T-helper 1 cell (primary cell): ENCODE results near the gene TMEM184C.

Experiments used
- DNase-seq, 5 donors: peaks; one replicate each; pipeline ENCODE4 v3.0.0-alpha.2; 2012 to 2020

The TMEM184C gene

DNA sequence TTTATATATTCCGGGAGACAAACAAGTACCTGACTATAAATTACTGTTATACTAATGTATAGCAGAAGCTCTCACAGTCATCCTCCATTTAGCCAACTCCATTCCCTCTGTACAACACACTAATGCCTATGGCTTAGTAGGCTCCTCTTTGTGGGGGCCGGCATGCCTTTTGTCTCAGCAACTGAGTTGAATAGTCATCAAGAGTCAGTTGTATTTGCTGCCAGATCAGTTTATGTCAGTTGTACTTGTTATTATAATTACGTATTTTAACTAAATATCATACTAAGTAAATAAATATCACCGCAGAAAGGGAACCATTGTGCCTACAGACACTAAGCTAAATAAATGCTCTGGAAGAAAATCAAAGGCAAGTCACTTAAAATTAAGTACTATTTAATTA is 56.9 kb downstream of the TMEM184C start:
- no peak for DNase-seq

DNA sequence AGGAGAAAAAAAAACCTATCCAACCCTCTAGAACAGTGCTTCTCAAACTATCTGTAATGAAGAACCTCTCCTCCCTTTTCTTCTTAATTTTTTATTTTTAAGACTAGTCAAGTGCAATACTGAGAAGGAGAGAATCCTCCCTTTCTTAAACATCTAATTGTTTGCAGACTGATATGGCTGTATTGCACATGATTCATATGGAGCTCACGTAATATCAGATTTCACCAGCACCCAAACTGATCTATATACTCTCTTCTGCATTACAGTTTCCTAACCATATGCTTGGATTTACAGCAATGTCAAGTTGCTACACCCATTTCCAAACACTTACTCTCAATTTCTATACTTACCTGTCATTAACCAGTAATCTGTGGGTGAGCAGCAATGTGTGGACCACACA is 57.3 kb downstream of the TMEM184C start:
- no peak for DNase-seq

DNA sequence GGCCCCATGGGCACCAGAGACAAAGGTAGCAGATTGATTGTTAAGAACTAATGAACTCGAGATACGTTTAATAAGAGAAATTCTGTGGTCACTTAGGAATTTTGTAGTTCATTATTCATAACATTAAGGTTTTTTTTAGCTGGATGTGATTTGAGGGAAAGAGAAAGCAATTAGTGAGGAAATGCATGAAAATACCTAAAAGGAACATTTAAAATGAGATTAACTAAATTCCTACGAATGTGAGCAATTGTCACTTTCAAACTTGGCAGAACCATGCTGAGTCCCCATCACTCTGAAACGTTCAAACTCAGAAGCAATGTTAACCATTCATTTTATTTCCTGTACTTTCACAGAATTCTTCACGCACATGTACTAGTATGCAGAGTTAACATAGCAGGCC is 60.9 kb downstream of the TMEM184C start:
- no peak for DNase-seq

DNA sequence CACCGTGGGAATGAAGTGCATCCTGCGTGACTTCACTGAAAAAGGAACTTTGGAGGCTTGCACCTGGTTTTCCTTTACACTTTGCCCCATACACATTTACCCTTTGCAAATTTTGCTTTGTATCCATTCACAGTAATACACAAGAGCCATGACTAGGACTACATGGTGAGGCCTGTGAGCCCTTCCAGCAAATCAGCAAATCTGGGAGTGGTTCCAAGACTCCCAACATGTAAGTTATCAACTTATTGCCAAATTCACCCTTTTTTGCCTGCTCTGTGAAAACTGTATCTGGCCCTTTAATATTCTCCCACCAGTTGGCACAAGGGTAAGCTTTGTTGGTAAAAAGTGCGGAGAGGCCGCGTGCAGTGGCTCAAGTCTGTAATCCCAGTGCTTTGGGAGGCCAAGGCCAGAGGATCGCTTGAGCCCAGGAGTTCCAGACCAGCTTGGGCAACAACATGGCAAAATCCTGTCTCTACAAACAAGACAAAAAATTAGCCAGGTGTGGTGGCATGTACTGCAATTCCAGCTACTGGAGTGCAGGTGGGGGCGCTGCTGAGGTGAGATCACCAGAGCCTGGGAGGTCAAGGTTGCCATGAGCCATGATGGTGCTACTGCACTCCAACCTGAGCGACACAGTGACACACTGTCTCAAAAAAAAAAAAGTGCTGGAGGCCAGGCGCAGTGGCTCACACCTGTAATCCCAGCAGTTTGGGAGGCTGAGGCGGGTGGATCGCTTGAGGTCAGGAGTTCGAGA is 61.8 kb downstream of the TMEM184C start:
- no peak for DNase-seq

DNA sequence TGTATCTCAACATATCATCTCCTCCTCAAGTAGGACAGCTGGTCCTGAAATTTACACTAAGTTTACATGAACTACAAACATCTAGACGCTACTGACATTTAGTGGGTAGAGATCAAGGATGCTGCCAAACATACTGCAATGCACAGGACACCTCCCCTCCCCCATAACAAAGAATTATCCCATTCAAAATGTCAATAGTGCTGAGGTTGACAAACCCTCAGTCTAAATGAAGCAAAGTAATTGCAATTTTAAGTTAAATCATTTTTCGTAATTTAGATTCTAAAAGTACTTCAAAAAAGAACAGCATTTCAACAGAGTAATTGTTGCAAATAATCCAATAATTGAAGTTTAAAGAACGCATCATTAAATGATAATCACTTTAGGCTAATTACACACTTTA is 65.6 kb downstream of the TMEM184C start:
- no peak for DNase-seq

DNA sequence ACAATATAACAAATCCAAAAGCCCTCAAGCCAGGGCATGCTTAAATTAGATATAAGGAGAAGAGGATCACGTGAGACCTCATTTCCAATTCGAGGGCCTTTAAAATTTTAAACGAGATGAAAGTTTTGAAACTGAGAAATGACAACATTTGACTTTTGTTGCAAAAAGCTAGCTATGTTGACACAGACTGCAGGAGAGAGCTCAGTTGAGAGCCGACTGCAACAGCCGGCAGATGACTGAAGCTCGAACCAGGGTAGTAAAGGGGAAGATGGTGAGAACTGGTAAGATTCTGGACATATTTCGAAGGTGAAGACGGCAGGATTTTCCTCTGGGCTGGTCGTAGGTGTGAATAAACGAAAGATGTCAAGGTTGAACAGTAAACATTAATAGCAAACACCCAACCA is 66.0 kb downstream of the TMEM184C start:
- DNase-seq: peak in 1 of 5 donors; percentile 13

DNA sequence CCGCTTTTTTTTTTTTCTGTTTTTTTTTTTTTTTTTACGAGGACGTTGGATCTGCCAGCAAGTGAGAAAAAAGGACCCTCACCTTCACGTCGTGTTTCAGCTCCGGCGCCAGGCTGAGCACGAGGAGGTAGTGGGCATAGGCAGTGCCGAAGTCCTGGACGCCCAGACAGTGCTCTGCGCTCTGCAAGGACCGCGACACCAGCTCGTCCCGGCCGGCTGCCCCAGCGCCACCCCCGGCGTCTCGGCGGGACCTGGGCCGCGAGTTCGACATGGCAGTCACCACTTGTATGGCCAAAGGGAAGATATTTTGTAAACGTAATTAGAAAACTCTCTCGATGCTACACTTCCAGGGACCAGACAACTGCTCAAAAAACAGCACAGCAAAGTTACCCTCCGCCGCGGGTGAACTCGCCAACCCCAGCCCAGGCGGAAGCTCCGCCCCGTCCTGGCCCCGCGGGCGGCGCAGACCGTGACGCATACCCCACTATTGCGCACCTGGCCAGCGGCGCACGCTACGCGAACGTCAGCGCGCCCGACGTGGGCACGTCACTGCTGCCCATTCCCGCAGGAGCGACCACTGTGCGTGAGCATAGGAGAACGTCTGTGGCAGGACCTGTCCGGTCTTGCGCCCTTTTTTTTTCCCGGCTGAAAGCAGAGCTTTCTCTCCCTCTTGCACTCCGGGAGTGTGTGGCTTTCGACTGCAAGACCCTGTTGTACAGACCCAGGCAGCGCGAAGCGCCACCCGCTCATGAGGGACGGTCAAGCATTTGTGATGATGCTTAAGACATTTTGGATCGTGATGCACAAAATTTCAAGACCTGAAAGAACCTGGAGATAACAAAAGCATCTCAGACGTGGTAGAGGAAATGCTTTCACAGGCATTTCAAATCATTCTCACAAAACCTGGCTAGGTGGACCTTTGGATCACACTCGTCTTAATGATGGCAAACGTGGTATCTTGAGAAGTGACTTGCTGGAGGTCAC is 66.8 kb downstream of the TMEM184C start, which contains the start of gene PRMT9:
Gene PRMT9 (minus strand): TSS at position 447 of the 984 bp plus-strand sequence. CDS start 176 bp downstream, at position 271.
- peak; percentile 70 to 91 (median 77) for DNase-seq

DNA sequence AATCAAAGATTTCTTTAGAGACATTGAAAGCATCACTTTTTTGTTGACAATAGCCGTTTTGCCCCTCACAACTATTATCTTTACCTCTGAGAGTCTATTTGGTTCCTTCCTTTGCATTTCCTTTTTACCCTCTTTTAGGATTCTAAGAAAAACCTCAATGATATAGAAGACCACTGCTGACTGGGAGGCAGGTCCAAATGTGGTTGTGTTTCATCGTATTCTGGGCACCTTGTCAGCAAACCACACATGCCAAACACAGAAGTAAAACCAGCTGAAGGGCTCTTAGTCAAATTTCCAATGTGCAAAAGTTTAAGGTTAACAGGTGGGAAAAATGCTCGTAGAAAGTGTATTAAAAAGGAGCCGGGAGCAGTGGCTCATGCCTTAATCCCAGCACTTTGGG is 71.9 kb downstream of the TMEM184C start:
- DNase-seq: peak in 1 of 5 donors; percentile 65

DNA sequence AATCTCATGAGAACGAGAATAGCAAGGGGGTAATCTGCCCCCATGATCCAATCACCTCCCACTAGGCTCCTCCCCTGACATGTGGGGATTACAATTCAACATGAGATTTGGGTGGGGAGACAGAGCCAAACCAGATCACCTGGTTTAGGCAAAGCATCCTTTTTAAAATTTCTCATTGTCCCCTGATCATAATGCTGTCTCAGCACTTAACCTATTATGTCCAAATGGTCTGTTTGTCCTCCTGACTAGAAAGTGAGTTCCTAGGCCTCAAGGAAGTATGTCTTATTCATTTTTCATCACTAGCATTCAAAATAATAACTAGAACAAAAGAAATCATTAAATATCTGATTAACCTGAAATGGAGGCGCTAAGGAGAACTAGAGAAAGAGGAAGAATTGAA is 74.6 kb downstream of the TMEM184C start:
- no peak for DNase-seq

DNA sequence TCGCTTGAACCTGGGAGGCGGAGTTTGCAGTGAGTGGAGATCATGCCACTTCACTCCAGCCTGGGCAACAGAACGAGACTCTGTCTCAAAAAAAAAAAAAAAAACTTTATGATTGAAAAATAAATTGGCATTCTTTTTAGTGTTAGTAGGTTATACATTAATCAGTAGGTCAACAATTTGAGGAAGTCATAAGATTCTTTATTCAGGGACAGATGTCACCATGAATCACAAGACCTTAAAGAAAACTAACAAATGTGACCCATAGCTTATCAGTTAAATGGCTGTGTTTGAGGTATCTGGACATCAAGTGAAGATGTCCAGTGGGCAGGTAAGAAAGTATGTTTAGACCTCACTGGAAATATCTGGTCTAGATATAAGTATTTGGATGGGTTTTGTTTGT is 76.0 kb downstream of the TMEM184C start:
- DNase-seq: no peak

DNA sequence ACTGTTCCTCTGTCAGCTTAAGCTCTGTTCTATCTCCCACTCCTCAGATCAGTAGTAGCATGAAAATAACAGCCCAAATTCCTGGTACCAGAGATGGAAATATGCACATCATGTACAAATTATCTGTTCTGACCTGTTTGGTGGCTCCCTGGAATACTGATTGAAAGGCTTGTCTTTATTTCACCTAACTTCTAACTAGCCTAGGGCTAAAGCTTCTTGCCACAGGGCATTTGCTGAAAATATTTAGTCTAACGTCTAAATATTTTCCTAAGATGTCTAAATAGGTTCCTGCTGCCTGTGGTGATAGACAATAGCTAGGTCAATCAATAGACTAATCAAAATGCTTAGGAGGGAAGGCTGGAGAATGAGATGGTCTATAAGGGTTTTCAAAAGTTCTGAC is 79.7 kb downstream of the TMEM184C start:
- DNase-seq: no peak

DNA sequence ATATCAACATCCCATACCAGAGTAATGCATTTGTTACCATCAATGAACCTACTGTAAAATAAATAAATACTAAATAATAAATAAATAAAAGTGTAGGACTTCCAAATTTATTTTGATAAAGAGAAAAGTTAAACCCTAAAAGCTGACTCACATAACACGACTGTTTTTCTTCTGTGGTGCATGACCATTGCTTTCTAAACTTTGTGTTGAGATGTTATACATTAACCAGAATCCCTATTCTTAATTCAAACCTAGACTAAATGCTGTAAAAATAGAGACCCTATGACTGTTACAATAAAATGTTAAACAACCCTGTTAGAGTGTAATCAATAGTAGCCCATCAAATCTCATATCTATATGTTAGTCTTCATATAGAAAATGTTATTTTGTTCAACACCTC is 87.6 kb downstream of the TMEM184C start:
- DNase-seq: no peak

DNA sequence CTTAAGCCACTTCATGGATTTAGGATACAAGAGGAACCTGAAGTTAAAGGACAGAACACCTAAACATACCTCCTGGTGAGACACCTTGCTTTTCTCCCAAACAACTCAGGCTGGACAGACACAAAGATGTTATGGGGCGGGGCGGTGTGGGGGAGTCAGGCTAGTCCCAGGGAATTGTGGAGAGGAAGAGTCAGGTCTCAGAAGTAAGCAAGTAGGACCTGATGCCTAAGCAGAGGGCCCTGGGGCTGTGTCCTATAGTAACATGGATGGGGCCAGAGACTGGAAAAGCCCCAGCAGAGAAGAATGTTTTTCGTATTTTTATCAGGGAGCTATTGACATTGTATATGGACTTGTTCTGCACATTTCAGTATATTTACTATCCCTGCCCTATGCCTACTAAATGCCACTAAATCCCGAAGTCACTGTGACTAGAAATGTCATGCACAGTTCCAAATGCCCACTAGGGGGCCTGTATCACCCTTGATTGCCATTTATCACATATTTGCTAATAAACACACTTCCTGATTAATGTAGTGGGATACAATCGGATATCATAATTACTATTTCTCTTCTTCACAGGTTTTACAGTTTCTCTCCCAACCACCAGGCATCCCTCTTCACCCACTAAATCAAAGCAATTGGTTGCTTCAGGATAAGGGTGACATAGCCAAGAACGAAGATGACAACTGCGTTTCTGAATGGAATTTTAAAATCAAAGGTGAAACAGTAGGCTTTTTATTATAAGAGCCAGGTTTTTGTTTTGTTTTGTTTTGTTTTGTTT is 90.9 kb downstream of the TMEM184C start:
- peak in 4 of 5 donors; percentile 15 to 35 (median 33) for DNase-seq

DNA sequence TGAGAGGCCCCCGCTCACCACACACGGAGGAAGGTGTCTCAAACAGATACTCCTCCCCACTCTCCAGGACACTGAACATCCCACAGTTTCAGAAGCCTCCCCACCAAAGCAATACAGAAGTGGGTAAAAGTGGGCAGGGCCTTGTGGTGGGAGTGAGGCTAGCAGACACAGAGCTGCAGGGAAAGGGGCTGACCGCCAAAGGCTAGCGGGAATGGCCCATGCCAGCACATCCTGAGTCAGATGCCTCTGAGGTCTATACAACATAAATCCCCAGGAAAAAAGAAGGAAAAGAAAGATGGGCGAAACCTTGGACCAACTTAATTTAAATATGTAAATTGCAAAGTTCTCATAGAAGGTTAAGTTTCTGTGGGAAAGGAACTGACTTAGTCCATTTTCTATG is 92.8 kb downstream of the TMEM184C start:
- DNase-seq: no peak

DNA sequence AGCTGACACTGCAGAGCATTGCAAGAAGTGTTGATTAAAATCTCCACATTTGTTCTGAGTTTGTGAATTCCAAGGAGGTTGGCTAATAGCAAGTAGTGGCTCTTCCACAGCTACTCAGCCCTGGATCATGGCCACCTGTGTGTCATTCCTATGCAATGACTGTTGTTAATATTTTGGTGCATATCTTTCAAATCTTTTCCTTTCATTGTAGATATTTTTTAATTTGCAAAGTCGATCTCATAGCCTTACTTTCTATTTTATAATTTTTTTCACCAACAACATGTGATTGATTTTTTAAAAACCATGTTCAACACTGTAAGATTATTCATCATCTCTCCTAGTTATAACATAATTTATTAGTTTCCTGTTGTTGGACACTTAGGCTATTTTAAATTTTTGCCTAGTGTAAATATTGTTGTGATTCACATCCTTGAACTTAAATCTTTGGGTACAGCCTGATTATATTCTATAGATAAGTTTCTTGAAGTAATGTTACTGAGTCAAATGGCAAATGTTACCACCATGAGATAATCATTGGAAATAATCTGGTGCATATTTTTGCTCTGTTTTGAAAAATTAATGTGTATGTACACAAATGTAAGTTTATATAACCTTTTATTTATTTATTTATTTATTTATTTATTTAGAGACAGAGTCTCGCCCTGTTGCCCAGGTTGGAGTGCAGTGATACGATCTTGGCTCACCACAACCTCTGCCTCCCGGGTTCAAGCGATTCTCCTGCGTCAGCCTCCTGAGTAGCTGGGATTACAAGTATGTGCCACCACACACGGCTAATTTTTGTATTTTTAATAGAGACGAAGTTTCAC is 97.6 kb downstream of the TMEM184C start:
- DNase-seq: no peak

DNA sequence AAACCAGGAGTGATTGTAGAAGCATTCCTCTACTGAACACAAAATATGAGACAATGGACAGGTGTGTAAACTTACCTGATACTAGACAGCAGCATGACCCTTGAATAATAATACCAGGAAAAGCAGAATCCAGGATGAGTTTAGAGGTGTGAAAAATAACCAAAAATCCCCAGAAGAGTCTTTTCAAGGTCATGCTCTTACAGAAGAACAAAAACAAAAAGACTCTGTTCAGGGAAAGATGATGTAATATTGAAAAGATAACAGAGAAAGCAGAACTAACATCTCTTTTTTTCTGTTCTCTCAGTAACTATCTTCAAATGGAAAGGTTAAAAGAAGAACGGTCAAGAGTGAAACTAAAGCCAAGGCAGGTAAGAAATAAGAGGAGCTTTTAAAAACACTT is 100.7 kb downstream of the TMEM184C start:
- no peak for DNase-seq
